Naive B cell (primary cell): Measurements from ENCODE around the gene BMP2K. TPM values are rescaled to one million over a fixed set of nuclear protein-coding genes. Genes with fewer than 3 reads are reported as not detected.

ENCODE experiments used
- ATAC-seq, 2 donors: fragments of 150-1000 bp; cut with Tn5 transposase; 2 replicates each; pipeline ENCODE4 v1.10.0; 2021; ENCODE audit warnings: low read depth in 2 of 2, mild to moderate bottlenecking in 2 of 2, moderate library complexity in 2 of 2
- DNase-seq: peaks from one replicate; pipeline ENCODE4 v3.0.0; 2022
- H3K27ac Mint-ChIP-seq, 6 donors: one replicate each; pipeline ENCODE4 v1.8.0; 2020 to 2022; ENCODE audit warnings: mild to moderate bottlenecking in 6 of 6, mixed read lengths in 6 of 6, moderate library complexity in 5 of 6, inconsistent platforms in 2 of 6
- H3K27me3 Mint-ChIP-seq, 3 donors: one replicate each; pipeline ENCODE4 v1.8.0; 2021 to 2022; ENCODE audit warnings: mixed read lengths in 3 of 3, mild to moderate bottlenecking in 1 of 3
- H3K36me3 Mint-ChIP-seq, 2 donors: one replicate each; pipeline ENCODE4 v1.8.0; 2020 to 2022; ENCODE audit warnings: mixed read lengths in 2 of 2, inconsistent platforms in 1 of 2, mild to moderate bottlenecking in 1 of 2
- H3K4me1 Mint-ChIP-seq, 3 donors: one replicate each; pipeline ENCODE4 v1.8.0; 2020 to 2022; ENCODE audit warnings: mixed read lengths in 3 of 3, inconsistent platforms in 1 of 3, mild to moderate bottlenecking in 1 of 3, moderate library complexity in 1 of 3
- H3K4me3 Mint-ChIP-seq, 8 donors: one replicate each; pipeline ENCODE4 v1.8.0; 2020 to 2022; ENCODE audit warnings: mild to moderate bottlenecking in 8 of 8, mixed read lengths in 8 of 8, moderate library complexity in 8 of 8, inconsistent platforms in 2 of 8
- H3K9me3 Mint-ChIP-seq, 7 donors: one replicate each; pipeline ENCODE4 v1.8.0; 2020 to 2022; ENCODE audit warnings: mixed read lengths in 7 of 7, mild to moderate bottlenecking in 5 of 7, inconsistent platforms in 2 of 7, moderate library complexity in 1 of 7
- polyA plus RNA-seq, 6 donors: library from polyadenylated mRNA; unstranded; fragments of 300-500 nt; fragmentation: Illumina TruSeq; gene quantifications; one replicate each; pipeline ENCODE4 v1.2.3, GENCODE V29; 2021; ENCODE audit warnings: low read depth in 6 of 6

BMP2K gene
- polyA plus RNA-seq: 10 to 100 TPM in 5 of 6 donors, 1 to 10 TPM in 1; 7.1 to 35.4 (median 28.9) TPM

DNA sequence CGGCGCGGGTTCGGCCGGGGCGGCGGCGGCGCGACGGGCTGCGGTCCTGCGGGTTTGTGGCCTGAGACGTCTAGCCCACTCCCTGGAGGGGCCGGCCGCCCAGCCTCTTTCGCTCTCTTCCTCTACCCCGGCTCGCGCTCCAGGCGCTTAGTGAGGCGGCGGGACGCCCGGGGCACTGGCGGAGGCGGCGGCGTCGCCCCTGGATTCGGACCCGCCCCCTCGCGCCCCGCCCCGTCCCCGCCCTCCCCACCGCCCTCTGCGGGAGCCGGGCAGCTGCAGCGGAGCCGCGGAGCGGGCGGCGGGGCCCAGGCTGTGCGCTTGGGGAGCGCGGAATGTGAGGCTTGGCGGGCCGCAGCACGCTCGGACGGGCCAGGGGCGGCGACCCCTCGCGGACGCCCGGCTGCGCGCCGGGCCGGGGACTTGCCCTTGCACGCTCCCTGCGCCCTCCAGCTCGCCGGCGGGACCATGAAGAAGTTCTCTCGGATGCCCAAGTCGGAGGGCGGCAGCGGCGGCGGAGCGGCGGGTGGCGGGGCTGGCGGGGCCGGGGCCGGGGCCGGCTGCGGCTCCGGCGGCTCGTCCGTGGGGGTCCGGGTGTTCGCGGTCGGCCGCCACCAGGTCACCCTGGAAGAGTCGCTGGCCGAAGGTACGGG, at the start of gene BMP2K:
Gene BMP2K (plus strand): TSS at position 272 of the 650 bp plus-strand sequence. CDS start 194 bp downstream, at position 466.
- H3K9me3 Mint-ChIP-seq: no peaks in the 10 kb centered on the region
- DNase-seq (peak; percentile 86), ATAC-seq (peak; percentile 78 to 79)
- H3K4me3 Mint-ChIP-seq: peak within 1 kb of the TSS in 6 of 8 donors; percentile 91 to 96 (median 96)
- H3K27ac Mint-ChIP-seq: peak within 1 kb of the TSS; percentile 96 to 99 (median 98)
- no peaks in the 10 kb centered on the region for H3K27me3 Mint-ChIP-seq
- no peaks in the 10 kb centered on the region for H3K36me3 Mint-ChIP-seq
- peaks cover 9 to 17% (median 11%) of the 10 kb centered on the region in 3 donors for H3K4me1 Mint-ChIP-seq

DNA sequence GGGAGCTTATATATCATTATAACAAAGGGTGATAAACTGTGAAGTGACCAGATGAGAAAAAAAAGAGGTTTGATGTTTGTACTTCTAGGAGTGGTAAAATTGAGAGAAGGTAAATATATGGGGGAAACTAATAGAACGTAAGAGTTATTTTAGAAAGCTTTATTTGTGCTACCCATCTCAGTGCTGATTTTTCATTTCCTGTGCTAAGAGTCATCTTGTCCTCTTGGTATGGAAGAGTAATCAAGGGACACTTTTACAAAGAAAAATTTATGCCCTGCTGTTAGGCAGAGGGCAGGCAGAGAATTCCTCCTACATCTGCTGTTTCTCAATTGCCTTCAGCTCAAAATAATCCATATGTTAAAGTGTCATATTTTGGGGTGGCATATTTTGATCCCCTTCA, 49.6 kb upstream of the BMP2K start:
- H3K4me3 Mint-ChIP-seq: peak overlapping the region in 6 of 8 donors; percentile 1 to 74 (median 47)
- ATAC-seq (no peak), DNase-seq (no peak)
- H3K36me3 Mint-ChIP-seq: no peaks in the 10 kb centered on the region
- no peaks in the 10 kb centered on the region for H3K27me3 Mint-ChIP-seq
- no peaks in the 10 kb centered on the region for H3K9me3 Mint-ChIP-seq
- peak overlapping the region in 4 of 6 donors; percentile 39 to 78 (median 54) for H3K27ac Mint-ChIP-seq
- peaks cover 22 to 48% (median 46%) of the 10 kb centered on the region in 3 donors for H3K4me1 Mint-ChIP-seq

DNA sequence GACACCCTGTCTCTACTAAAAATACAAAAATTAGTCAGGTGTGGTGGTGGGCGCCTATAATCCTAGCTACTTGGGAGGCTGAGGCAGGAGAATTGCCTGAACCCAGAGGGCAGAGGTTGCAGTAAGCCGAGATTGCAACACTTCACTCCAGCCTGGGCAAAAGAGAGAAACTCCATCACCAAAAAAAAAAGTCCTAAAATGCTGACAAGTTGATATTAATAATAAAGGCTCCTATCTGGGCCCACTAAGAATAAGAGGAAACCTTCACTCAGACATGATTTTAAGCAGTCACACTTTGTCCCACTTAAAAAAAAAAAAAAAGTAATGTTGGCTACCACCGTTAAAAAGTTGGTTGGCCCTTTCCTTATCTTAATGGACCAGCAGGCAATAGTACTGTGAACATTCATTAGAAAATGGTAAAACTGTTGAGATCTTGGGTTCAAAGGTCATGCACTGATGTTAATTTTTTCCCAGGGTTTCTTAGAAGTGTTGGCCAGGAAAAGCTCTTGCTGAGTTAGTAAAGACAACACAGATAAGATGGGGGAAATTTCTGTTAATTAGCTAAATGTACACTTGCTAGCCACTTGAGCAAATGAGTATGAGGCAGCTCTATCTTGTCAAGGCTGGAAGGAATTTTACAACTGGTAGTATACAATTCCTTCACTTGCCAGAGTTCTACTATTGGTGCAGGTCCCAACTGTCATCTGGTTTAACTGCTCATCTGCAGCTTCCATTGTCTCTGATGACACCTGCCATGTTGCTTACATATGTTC, 43.6 kb upstream of the BMP2K start:
- DNase-seq: no peak
- H3K27me3 Mint-ChIP-seq: no peaks in the 10 kb centered on the region
- no peak for ATAC-seq
- H3K4me1 Mint-ChIP-seq: peaks cover 32 to 36% (median 33%) of the 10 kb centered on the region in 3 donors
- no peaks in the 10 kb centered on the region for H3K36me3 Mint-ChIP-seq
- H3K27ac Mint-ChIP-seq: no peak overlapping the region
- H3K4me3 Mint-ChIP-seq: no peak overlapping the region
- no peaks in the 10 kb centered on the region for H3K9me3 Mint-ChIP-seq

DNA sequence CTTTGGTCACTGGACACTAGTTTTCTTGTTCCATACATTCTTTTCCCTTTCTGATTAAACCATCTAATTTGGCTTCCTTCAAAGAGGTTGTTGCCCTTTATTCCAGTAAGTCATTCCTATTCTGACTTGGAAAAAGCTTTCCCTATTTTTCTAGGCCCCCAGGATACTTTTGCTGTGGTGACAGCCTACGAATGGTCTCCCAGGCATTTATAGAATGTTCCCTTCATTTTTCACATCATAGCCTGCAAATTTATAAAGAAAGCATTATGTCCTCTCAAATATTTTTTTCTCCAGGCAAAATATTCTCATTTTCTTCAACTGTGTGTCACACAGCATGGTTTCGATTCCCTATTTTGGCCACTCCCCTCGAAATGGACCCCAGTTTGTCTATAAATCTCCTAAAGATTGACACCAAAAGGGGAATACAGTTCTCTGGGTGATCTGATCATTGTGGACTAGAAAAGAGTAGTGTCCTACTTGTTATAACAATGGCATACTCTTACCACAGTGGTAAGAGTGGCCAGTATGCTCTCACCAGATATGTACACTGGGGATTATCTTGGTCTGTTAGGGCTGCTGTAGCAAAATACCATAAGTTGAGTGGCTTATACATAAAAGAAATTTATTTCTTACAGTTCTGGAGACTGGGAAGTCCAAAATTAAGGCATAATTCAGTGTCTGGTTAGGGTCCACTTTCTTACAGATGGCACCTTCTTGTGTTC, 41.5 kb upstream of the BMP2K start:
- Mint-ChIP-seq H3K27me3 (no peaks in the 10 kb centered on the region), H3K27ac (peak overlapping the region in 2 of 6 donors; percentile 22 to 84), H3K9me3 (no peaks in the 10 kb centered on the region), H3K4me1 (peaks cover 34 to 48% (median 37%) of the 10 kb centered on the region in 3 donors), H3K4me3 (no peak overlapping the region), H3K36me3 (no peaks in the 10 kb centered on the region)
- ATAC-seq: peak; percentile 62 to 70
- peak; percentile 12 for DNase-seq

DNA sequence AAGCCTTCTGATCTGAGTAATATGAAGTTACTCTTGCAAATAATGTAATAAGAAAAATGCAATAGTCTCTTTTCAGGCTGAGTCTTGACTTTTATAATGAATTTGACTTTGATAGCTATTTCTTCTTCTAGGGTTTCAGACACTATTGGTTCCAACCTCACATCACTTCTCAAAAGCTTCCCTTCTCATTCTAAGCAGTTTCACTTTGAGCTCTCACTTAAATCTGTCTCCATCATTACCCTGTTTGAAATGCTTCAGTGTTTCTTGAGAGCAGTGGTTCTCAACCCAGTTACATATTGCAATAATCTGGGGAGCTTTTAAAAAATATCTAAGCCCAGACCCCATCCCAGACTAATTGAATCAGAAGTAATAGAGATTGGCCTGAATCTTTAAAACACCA, 40.5 kb upstream of the BMP2K start:
- ATAC-seq: peak; percentile 57 to 59
- Mint-ChIP-seq H3K9me3 (no peaks in the 10 kb centered on the region), H3K4me1 (peaks cover 34 to 48% (median 37%) of the 10 kb centered on the region in 3 donors), H3K36me3 (no peaks in the 10 kb centered on the region), H3K4me3 (peak overlapping the region in 4 of 8 donors; percentile 13 to 33 (median 25)), H3K27ac (peak overlapping the region; percentile 1 to 81 (median 69)), H3K27me3 (no peaks in the 10 kb centered on the region)
- no peak for DNase-seq

DNA sequence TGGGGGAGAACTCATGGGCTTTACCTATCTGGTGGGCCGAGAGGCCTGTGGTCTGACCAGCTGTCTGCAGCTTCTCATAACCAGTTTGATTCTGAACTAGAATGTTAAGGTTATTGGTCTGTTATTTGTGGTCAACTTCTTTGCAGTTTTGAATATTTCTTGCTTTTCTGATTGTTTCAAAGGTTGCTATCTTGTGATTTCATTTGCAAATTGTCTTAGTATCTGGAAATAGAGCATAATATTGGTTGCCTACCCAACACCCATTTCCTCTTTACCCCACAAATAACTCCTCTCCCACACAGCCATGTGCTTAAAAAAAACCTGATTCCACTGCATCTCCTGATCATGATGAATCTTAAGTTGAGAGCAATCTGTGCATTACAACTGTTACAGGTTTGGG, 39.1 kb upstream of the BMP2K start:
- Mint-ChIP-seq H3K4me1 (peaks cover 34 to 56% (median 37%) of the 10 kb centered on the region in 3 donors), H3K9me3 (no peaks in the 10 kb centered on the region), H3K27ac (peak overlapping the region in 5 of 6 donors; percentile 21 to 89 (median 74)), H3K36me3 (no peaks in the 10 kb centered on the region), H3K4me3 (peak overlapping the region in 6 of 8 donors; percentile 9 to 71 (median 50)), H3K27me3 (no peaks in the 10 kb centered on the region)
- DNase-seq: no peak
- peak; percentile 27 to 40 for ATAC-seq

DNA sequence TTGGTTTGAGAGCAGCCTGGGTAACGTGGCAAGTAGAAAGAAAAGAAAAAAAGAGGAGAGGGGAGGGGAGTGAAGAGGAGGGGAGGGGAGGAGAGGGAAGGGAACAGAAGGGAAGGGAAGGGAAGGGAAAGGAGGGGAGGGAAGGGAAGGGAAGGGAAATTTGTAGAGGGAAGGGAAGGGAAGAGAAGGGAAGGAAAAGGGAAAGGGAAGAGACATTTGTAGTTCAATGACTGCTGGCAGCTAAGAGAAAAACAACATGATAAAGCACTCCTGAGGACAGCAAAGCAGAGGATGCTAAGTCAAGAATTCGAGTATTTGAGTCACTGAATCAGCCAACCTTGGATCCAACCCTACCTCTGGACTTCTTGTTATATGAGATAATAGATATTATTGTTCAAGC, 38.2 kb upstream of the BMP2K start:
- no peak for ATAC-seq
- DNase-seq: no peak
- peak overlapping the region in 1 of 8 donors; percentile 54 for H3K4me3 Mint-ChIP-seq
- no peaks in the 10 kb centered on the region for H3K9me3 Mint-ChIP-seq
- H3K27me3 Mint-ChIP-seq: no peaks in the 10 kb centered on the region
- H3K4me1 Mint-ChIP-seq: peaks cover 34 to 58% (median 37%) of the 10 kb centered on the region in 3 donors
- H3K27ac Mint-ChIP-seq: peak overlapping the region in 5 of 6 donors; percentile 49 to 80 (median 71)
- no peaks in the 10 kb centered on the region for H3K36me3 Mint-ChIP-seq

DNA sequence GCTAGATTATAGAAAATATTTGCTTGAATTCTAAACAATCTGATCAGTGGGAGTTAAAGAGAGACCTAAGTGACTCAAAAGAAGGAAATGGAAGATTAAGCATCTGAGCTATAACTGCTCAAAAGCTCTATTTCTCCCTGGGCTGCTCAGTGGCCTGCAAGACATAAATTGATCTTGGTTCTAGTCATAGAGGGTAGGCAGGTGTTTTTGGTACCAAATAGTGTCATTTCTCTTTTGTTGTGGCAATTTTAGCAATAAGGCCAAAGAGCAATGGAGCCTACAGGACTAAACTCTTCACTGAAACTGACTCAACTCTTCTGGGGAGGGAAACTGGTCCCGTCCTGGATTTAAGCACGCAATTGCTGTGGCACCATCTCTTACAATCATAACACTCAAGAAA, 33.9 kb upstream of the BMP2K start:
- Mint-ChIP-seq H3K4me1 (peaks cover 7 to 34% (median 11%) of the 10 kb centered on the region in 3 donors), H3K27me3 (no peaks in the 10 kb centered on the region), H3K9me3 (no peaks in the 10 kb centered on the region), H3K4me3 (no peak overlapping the region), H3K27ac (no peak overlapping the region), H3K36me3 (no peaks in the 10 kb centered on the region)
- ATAC-seq (no peak), DNase-seq (no peak)

DNA sequence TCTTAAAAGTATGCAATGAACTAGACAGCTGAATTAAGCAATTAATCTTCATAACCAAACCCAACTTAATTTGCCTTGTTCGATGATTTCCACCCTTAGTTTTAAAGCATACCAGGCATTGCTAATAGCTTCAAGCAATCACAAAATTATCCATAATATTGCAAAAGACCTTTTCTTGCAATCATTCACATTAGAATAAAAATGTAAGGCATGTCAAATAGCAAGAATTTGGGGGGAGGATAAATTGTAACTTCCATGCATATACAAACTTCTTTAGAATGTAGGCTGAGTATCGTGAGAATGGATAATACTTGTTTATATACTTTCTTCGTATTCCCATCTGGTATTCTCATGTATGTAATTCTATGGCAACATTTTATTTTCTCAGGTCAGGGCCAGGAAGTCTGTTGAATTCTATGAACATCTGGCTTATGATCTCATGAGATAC, 28.7 kb upstream of the BMP2K start:
- H3K27ac Mint-ChIP-seq: peak overlapping the region in 1 of 6 donors; percentile 91
- no peaks in the 10 kb centered on the region for H3K36me3 Mint-ChIP-seq
- H3K27me3 Mint-ChIP-seq: no peaks in the 10 kb centered on the region
- no peaks in the 10 kb centered on the region for H3K9me3 Mint-ChIP-seq
- ATAC-seq (no peak), DNase-seq (no peak)
- no peak overlapping the region for H3K4me3 Mint-ChIP-seq
- H3K4me1 Mint-ChIP-seq: peaks cover 26 to 41% (median 31%) of the 10 kb centered on the region in 3 donors

DNA sequence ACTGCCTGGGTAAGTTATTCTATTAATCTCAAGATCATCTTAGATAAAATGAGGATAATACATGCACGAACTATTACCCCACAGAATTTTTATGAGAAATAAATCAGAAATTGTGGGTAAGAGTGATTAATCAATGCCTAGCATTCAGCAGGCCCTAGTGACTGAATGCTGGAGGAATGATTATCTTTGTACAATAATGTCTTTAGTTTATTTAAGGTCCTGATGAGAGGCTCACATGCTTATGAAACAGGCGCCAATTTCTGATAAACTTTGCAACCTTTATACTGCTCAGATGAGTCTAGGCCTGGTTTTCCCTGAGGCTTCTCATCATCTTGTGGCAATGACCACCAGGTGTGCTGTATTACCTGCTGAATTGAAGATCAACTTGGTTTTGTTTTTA, 27.8 kb upstream of the BMP2K start:
- Mint-ChIP-seq H3K4me1 (peaks cover 32 to 50% (median 39%) of the 10 kb centered on the region in 3 donors), H3K36me3 (no peaks in the 10 kb centered on the region), H3K9me3 (no peaks in the 10 kb centered on the region), H3K27ac (peak overlapping the region in 4 of 6 donors; percentile 43 to 98 (median 82)), H3K27me3 (no peaks in the 10 kb centered on the region), H3K4me3 (no peak overlapping the region)
- DNase-seq (no peak), ATAC-seq (no peak)

DNA sequence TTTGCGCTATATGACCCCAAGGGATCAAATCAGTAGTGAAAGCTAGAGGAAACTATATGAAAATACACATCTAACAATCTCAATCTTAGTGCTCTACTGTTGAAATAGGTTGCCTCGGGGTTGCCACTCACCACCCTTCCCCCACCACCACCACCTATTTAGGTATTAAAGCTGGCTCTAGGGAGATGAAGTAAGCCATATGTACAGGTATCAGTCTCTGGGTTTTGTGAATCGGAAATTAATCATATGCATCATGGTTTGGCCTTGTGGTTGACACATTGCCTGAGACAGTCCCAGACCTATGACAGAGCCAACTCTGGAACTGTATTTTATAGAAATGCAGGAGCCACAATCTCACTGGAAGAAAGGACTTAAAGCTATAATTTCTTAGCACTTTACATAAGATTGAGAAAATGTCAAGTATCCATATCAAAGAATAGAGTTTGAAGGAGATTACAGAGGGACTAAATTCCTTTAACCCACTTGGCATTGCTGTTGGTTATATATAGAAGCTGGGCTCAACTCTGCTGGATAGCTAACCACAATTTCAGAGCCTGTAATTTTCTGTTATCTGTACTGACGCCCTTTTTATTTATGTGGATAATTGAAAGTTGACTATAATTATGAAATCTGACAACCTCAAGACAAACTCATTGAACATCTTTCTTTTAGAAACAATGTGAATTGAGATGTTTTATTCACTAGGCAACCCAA, 26.7 kb upstream of the BMP2K start:
- peak in 1 of 2 donors; percentile 13 for ATAC-seq
- H3K36me3 Mint-ChIP-seq: no peaks in the 10 kb centered on the region
- H3K4me3 Mint-ChIP-seq: peak overlapping the region; percentile 0 to 85 (median 62)
- peak; percentile 13 for DNase-seq
- peak overlapping the region; percentile 78 to 98 (median 93) for H3K27ac Mint-ChIP-seq
- H3K4me1 Mint-ChIP-seq: peaks cover 37 to 54% (median 44%) of the 10 kb centered on the region in 3 donors
- no peaks in the 10 kb centered on the region for H3K27me3 Mint-ChIP-seq
- no peaks in the 10 kb centered on the region for H3K9me3 Mint-ChIP-seq

DNA sequence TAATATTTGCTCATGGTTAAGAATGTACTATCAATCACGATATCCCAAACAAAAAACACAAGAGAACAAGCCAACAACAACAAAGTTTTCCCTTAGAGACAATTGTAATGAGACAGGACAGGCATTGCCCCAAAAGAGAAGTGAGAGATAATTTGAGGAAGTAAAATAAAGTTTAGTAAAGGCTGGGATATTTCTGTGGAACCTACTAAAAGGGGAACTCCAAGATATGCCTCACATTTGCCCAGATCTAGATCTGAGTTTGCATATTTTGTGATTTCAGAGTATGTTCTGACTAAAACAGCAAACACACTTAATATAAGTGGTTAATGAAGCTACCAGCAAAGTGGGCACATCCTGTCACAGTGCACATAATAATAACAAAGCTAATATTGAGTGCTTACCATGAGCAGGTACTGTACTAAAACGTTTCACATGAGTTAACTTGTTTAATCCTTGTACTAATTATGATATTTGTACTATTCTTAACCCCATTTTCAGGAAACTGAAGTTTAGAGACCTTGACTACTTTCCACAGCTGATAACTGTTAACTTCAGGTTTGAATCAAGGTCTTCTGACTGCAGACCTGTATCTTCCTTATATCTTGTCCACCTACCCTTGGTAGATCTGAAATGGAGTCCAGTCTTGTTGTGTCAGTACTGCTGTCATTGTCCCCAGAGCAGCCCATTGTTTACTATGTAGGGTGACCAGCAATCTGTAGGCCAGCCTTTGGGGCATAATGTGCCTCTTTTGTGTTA, 26.0 kb upstream of the BMP2K start:
- Mint-ChIP-seq H3K27ac (peak overlapping the region; percentile 90 to 98 (median 94)), H3K27me3 (no peaks in the 10 kb centered on the region), H3K4me1 (peaks cover 40 to 59% (median 44%) of the 10 kb centered on the region in 3 donors), H3K36me3 (no peaks in the 10 kb centered on the region), H3K9me3 (no peaks in the 10 kb centered on the region), H3K4me3 (peak overlapping the region; percentile 0 to 85 (median 75))
- DNase-seq (peak; percentile 79), ATAC-seq (peak; percentile 89 to 90)
